GM23248 (cell line): ENCODE measurements around the gene FGGY. TPM values are rescaled to one million over a fixed set of nuclear protein-coding genes. Genes with fewer than 3 reads are reported as not detected.
"Not testable (repeated sequence)": the region's sequence is repeated elsewhere in the genome, so short reads cannot be mapped to it uniquely, and the experiment has no call there.

Experiments
- DNase-seq: peaks from one replicate; pipeline ENCODE4 v3.0.0-alpha.2; 2015
- H2AFZ ChIP-seq: fragments of 200-600 bp; sonication (generic); 2 replicates; pipeline ENCODE4 v1.6.1; 2016; ENCODE audit warnings: antibody characterized with exemption
- H3F3A ChIP-seq: fragments of 200-600 bp; sonication (generic); 2 replicates; pipeline ENCODE4 v1.6.1; 2016; ENCODE audit warnings: mild to moderate bottlenecking, antibody characterized with exemption, mixed run types; ENCODE audit not compliant: insufficient read depth
- H3K27ac ChIP-seq: fragments of 200-600 bp; sonication (generic); 2 replicates; pipeline ENCODE4 v1.5.1; 2016; ENCODE audit warnings: mild to moderate bottlenecking
- H3K27me3 ChIP-seq: fragments of 200-600 bp; sonication (generic); replicated peaks from 2 replicates; pipeline ENCODE4 v1.6.1; 2016; ENCODE audit warnings: mild to moderate bottlenecking; ENCODE audit not compliant: insufficient read depth
- H3K36me3 ChIP-seq: fragments of 200-600 bp; sonication (generic); 2 replicates; pipeline ENCODE4 v1.6.1; 2016; ENCODE audit warnings: low read depth, mild to moderate bottlenecking
- H3K4me1 ChIP-seq: fragments of 200-600 bp; sonication (generic); 2 replicates; pipeline ENCODE4 v1.6.1; 2016; ENCODE audit warnings: mild to moderate bottlenecking; ENCODE audit not compliant: insufficient read depth
- H3K4me2 ChIP-seq: fragments of 200-600 bp; sonication (generic); one replicate; pipeline ENCODE4 v1.6.1; 2016; ENCODE audit warnings: mild to moderate bottlenecking; ENCODE audit not compliant: unreplicated experiment
- H3K4me3 ChIP-seq: fragments of 200-600 bp; sonication (generic); 2 replicates; pipeline ENCODE4 v1.5.1; 2016; ENCODE audit warnings: mild to moderate bottlenecking
- H3K79me2 ChIP-seq: fragments of 200-600 bp; sonication (generic); 2 replicates; pipeline ENCODE4 v1.6.1; 2016; ENCODE audit warnings: mild to moderate bottlenecking; ENCODE audit not compliant: insufficient read depth
- H3K9ac ChIP-seq: fragments of 200-600 bp; sonication (generic); 2 replicates; pipeline ENCODE4 v1.6.1; 2016; ENCODE audit warnings: mild to moderate bottlenecking
- H3K9me2 ChIP-seq: fragments of 200-600 bp; sonication (generic); 2 replicates; pipeline ENCODE4 v1.6.1; 2016; ENCODE audit warnings: mixed run types, mild to moderate bottlenecking, moderate library complexity; ENCODE audit not compliant: insufficient read depth
- H3K9me3 ChIP-seq: fragments of 200-600 bp; sonication (generic); one replicate; pipeline ENCODE4 v1.6.1; 2017; ENCODE audit warnings: low read depth
- H4K20me1 ChIP-seq: fragments of 200-600 bp; sonication (generic); 2 replicates; pipeline ENCODE4 v1.6.0; 2016; ENCODE audit not compliant: insufficient read depth
- EZH2 ChIP-seq: fragments of 200-600 bp; sonication (generic); IDR thresholded peaks from 2 replicates; pipeline ENCODE4 v1.6.1; 2018; ENCODE audit warnings: antibody characterized with exemption, mild to moderate bottlenecking; ENCODE audit not compliant: insufficient read depth, poor library complexity, severe bottlenecking
- EZH2phosphoT487 ChIP-seq: fragments of 200-600 bp; sonication (generic); IDR thresholded peaks from 2 replicates; pipeline ENCODE4 v1.6.1; 2018; ENCODE audit warnings: antibody characterized with exemption, moderate library complexity, mild to moderate bottlenecking, low read depth; ENCODE audit not compliant: insufficient read depth
- WGBS, 2 experiments: methylation state at CpG; one replicate each; pipeline ENCODE4 v1.1.6; 2015 to 2017; ENCODE audit warnings: low lambda C conversion rate in 2 of 2, low coverage in 1 of 2; ENCODE audit errors: missing lambda C conversion rate in 2 of 2; 5-methylcytosine and 5-hydroxymethylcytosine counted together
- in situ Hi-C: fragments of 300-500 bp; cut with MboI; formaldehyde crosslinking; loops from 2 replicates; pipeline ENCODE4 v1.15.0; 2020
- polyA plus RNA-seq: library from polyadenylated mRNA; unstranded; fragments of >200 nt; fragmentation: Nextera tagmentation; extraction: Ambion mirVana; gene quantifications from 2 replicates; pipeline ENCODE4 v1.2.1, GENCODE V29; 2016
- total RNA-seq: library from RNA; depleted of rRNA; stranded (reverse); fragments of >200 nt; shearing (Covaris generic); gene quantifications from 2 replicates; pipeline ENCODE4 v1.2.3, GENCODE V29; 2014

Gene FGGY
- total and polyA plus RNA-seq, 2 experiments from 2014 or later = 12.8 to 16.9 TPM

GRCh38 chr1:59556398-59556797 lies 259.5 kb downstream of the FGGY start:
- H3K9me2 ChIP-seq = no peaks in the 10 kb centered on the region
- no peak overlapping the region for H2AFZ ChIP-seq
- H3K36me3 ChIP-seq = no peaks in the 10 kb centered on the region
- in situ Hi-C loops = no loop called here
- H3K4me1 ChIP-seq = no peaks in the 10 kb centered on the region
- no peak overlapping the region for H3K4me3 ChIP-seq
- H3K27ac ChIP-seq = no peak overlapping the region
- H3K79me2 ChIP-seq = no peaks in the 10 kb centered on the region
- TF ChIP-seq EZH2 = no peak
- TF ChIP-seq EZH2phosphoT487 = no peak
- 89 to 100% methylated on average over 1 of the region's 1 CpG for WGBS, 2 experiments
- H3K27me3 ChIP-seq = no peaks in the 10 kb centered on the region
- H4K20me1 ChIP-seq = no peaks in the 10 kb centered on the region
- no peak for DNase-seq
- no peak overlapping the region for H3K4me2 ChIP-seq
- no peaks in the 10 kb centered on the region for H3F3A ChIP-seq
- no peaks in the 10 kb centered on the region for H3K9me3 ChIP-seq
- H3K9ac ChIP-seq = no peak overlapping the region

- H3K4me1 ChIP-seq = no peaks in the 10 kb centered on the region
- no peaks in the 10 kb centered on the region for H3K9me2 ChIP-seq
- WGBS, 2 experiments = 75 to 76% methylated on average over 8 of the region's 8 CpGs
- DNase-seq = no peak
- H3K4me3 ChIP-seq = no peak overlapping the region
- no peak overlapping the region for H3K9ac ChIP-seq
- no peaks in the 10 kb centered on the region for H3K27me3 ChIP-seq
- TF ChIP-seq EZH2phosphoT487 = no peak
- no peak for TF ChIP-seq EZH2
- no peaks in the 10 kb centered on the region for H3K79me2 ChIP-seq
- in situ Hi-C loops = no loop called here
- no peaks in the 10 kb centered on the region for H4K20me1 ChIP-seq
- no peaks in the 10 kb centered on the region for H3K36me3 ChIP-seq
- H3K27ac ChIP-seq = no peak overlapping the region
- no peak overlapping the region for H3K4me2 ChIP-seq
- no peaks in the 10 kb centered on the region for H3F3A ChIP-seq
- no peaks in the 10 kb centered on the region for H3K9me3 ChIP-seq
- no peak overlapping the region for H2AFZ ChIP-seq
These were observed 260.1 kb downstream of the FGGY start for GRCh38 chr1:59556802-59557548.

- H3K9ac ChIP-seq = no peak overlapping the region
- no peak overlapping the region for H3K4me2 ChIP-seq
- in situ Hi-C loops = no loop called here
- 29 to 31% methylated on average over 1 of the region's 1 CpG for WGBS, 2 experiments
- H3K36me3 ChIP-seq = no peaks in the 10 kb centered on the region
- no peak overlapping the region for H2AFZ ChIP-seq
- no peaks in the 10 kb centered on the region for H4K20me1 ChIP-seq
- no peaks in the 10 kb centered on the region for H3K9me2 ChIP-seq
- H3K27ac ChIP-seq = no peak overlapping the region
- H3K79me2 ChIP-seq = no peaks in the 10 kb centered on the region
- H3F3A ChIP-seq = no peaks in the 10 kb centered on the region
- no peaks in the 10 kb centered on the region for H3K4me1 ChIP-seq
- H3K27me3 ChIP-seq = no peaks in the 10 kb centered on the region
- no peaks in the 10 kb centered on the region for H3K9me3 ChIP-seq
- no peak for DNase-seq
- no peak overlapping the region for H3K4me3 ChIP-seq
- no peak for TF ChIP-seq EZH2
- TF ChIP-seq EZH2phosphoT487 = no peak
These were observed 260.6 kb downstream of the FGGY start for GRCh38 chr1:59557549-59557885.

GRCh38 chr1:59558580-59558979 lies 261.7 kb downstream of the FGGY start:
- H3K9me2 ChIP-seq, H3K9me3 ChIP-seq, H3F3A ChIP-seq, H3K4me3 ChIP-seq, H3K36me3 ChIP-seq, H3K4me1 ChIP-seq, H3K79me2 ChIP-seq, H3K9ac ChIP-seq, H4K20me1 ChIP-seq, H3K27ac ChIP-seq, H3K4me2 ChIP-seq, DNase-seq, H3K27me3 ChIP-seq, H2AFZ ChIP-seq, in situ Hi-C loops: not testable (repeated sequence)
- 75 to 77% methylated on average over 3 of the region's 3 CpGs for WGBS, 2 experiments
